HG02938 (cell line): ENCODE data around the gene EPB41L2.
"Not testable (repeated sequence)": the region's sequence is repeated elsewhere in the genome, so short reads cannot be mapped to it uniquely, and the experiment has no call there.

Experiments
- ATAC-seq: cut with Tn5 transposase; IDR thresholded peaks from one replicate; pipeline ENCODE4 v1.9.1; 2021; ENCODE audit warnings: mild to moderate bottlenecking, moderate library complexity; ENCODE audit not compliant: unreplicated experiment

The EPB41L2 gene

DNA sequence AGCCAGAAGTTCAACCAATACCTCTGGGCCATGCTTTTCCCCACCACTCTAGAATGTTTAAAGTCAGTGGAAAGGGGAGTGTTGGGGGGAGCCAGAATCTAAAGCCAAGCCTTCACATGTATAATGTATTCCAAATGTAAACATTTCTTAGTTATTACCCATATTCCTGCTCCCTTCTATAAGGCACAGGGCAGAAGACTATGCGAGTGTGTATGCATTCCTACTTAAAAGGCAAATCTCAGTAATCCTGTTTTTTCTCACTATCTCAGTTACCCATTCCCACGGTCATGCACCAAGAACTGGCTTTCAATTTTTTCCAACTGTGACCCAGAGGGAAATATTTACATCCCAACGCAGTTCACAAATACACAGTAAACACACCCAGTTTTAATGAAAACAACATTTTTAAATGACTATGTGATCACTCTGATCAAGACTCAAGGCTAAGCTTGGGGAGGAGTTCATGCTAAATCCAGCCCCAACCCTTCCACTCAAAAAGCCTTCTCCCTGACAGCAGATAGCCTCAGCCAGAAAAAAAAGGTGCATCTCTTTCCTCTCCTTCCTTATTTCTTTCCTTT, 57.5 kb downstream of the EPB41L2 start:
- no peak for ATAC-seq

- no peak for ATAC-seq
Measured at GRCh38 chr6:131004936-131005335, 58.1 kb downstream of the EPB41L2 start.

- no peak for ATAC-seq
Measured at GRCh38 chr6:131004387-131004755, 58.7 kb downstream of the EPB41L2 start.

- no peak for ATAC-seq
Measured at GRCh38 chr6:131003488-131004386, 59.3 kb downstream of the EPB41L2 start.

GRCh38 chr6:131002661-131002980, 60.4 kb downstream of the EPB41L2 start:
- ATAC-seq, result no peak

GRCh38 chr6:131001945-131002660, 60.9 kb downstream of the EPB41L2 start:
- ATAC-seq, result no peak

DNA sequence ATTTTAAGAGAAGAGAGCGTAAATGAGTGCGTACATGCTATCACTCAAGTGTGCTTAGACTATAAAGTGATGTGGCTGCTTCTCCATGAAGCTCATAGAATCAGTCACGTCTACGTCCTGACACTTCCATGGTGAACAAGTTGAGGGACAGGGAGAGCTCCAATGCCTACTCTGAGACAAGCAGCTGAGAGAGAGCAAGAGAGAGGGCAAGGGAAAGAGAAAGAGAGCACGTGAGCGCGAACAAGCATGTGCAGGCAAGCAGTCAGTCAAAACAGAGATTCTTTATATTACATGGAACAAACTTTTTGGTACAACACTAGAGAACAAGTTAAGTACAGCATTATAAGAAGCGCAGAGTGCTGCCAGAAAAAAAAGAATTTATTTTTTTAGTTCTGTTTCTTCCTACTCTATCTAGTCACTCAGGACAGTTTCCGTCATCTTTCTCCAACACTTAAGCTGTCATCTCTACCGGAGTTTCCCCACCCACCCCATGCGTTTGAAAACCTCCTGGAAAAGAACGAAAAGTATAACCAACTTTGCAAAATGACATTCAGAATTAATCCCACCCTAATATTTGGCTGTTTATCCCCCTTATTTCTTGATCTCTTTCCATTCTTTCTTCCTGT, 61.8 kb downstream of the EPB41L2 start:
- ATAC-seq, result no peak

DNA sequence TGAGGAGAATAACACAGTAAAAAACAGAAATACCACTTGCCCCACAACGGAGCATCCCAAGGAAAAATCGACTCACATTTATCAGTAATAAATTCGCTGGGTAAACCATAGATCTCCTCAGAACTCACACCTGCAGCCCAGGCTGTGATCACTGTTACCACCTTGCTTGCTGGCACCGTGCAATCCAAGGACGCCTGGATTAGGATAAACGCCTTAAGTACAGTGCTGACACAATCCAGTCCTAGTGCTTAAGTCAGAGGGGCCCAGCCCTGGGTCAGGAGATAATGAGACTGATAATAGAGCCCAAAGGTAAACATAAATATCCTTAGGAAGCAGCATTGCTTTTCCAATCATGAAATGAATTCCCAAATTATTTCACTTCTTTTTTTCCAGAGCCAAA, 62.5 kb downstream of the EPB41L2 start:
- no peak for ATAC-seq

DNA sequence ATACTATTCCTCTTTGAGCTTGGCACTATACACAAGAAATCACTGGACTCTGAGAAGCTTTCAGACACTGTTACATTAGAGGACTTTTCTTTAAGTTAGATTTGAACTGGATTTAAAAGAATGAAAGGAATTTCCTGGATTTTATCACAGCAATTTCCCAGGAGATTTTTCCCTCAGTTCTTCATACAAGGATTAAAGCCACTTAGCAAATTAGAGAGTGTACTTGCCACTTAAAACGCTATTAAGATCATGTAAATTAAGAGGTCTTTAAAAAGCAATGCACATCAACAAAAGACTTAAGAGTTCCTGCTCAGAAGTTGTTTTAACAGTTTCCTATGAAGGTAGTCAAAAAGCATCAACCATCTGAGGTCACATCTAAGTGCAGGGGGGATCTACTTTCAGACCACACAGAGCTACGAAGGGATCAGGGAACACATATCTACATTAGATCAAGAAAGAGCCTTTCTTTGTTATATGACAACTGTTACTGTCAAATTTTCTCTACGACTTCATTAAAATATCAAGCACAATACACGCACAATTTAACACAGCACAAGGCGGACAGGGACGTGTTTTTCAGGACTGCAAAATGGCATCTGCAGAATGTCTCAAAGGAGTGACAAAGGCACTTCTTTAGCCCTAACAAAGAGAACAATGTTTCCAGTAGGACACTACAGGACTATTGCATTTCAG, 65.8 kb downstream of the EPB41L2 start:
- no peak for ATAC-seq

DNA sequence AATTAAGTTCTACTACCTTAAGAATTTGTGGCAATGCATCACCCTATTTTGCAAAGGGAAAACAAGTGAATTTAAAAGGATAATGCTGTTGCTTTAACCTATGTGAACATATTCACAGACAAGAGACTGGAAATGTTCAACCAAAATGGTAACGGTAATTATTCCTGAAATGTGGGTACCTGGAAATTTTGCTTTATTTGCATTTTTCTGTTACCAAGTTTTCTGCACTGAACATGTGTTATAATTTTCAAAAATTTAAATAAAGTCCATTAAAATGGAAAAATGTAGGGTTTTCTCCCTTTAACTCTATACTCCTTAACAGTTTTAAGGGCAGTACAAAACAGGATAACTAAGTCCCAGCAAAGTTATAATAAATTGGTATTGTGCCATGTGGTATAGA, 66.4 kb downstream of the EPB41L2 start:
- no peak for ATAC-seq

- ATAC-seq, result no peak
Measured at GRCh38 chr6:130995783-130996447, 67.1 kb downstream of the EPB41L2 start.

DNA sequence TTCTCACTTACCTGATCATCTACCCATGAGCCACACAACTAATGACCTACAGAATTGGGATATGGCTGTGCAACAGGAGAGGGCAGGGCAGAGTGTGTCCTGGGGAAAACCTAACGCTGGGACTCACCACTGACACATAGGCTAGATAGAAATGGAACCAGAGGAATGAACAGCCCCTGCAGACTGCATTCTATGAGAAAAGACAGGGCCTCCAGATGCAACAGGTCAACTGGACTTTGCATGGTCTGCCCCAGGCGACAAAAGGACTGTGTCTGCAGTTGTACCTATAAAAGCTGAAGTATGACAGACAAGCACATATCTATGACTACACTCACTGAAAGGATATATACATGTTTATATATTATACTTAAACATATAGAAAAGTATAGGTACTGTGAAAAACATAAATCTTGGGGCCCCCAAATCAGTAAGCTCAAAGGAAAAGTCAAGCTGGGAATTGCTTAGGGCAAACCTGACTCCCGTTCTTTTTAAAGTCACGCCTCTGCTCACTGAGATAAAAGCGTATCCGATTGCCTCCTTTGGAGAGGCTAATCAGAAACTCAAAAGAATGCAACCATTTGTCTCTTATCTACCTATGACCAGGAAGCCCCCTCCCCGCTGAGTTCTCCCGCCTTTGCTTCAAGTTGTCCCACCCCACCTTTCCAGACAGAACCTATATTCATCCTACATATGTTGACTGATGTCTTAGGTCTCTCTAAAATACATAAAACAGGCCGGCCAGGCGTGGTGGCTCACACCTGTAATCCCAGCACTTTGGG, 68.5 kb downstream of the EPB41L2 start:
- ATAC-seq, result no peak

- ATAC-seq, result no peak
Measured at GRCh38 chr6:130993292-130993765, 69.7 kb downstream of the EPB41L2 start.

DNA sequence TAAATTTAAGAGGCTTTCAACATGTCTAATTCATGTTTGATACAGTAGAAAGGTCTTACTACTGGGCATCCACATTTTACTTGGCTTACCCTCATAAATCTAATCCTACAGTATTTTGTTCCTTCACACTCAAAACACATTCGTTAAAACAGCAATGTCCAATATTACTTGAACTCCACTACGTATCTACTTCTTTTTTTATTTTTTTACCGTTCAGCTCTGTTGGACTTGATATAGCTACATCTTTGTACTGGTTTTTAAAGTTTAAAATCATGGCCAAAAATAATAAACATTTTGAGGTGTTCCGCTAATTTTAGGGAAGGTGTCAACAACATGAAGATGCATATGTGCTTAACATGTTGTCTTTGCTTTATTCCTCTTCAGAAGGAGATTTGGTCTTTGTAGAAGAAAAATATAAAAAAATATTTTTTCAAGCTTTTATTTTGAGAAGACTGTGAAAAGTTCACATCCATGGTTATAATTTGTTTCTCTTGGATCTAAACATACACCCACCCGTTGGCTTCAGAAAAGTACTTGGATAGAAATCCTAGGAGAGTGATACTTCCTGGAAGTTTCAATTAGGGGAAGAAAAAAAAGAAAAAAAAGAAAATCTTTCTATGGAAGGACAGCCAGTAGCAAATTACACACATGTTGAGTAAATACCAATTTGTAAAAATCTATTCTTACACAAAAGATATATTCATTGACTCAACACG, 71.5 kb downstream of the EPB41L2 start:
- ATAC-seq, result no peak

GRCh38 chr6:130987539-130987938, 75.5 kb downstream of the EPB41L2 start:
- ATAC-seq, result not testable (repeated sequence)

- no peak for ATAC-seq
Measured at GRCh38 chr6:130985115-130985514, 77.9 kb downstream of the EPB41L2 start.

DNA sequence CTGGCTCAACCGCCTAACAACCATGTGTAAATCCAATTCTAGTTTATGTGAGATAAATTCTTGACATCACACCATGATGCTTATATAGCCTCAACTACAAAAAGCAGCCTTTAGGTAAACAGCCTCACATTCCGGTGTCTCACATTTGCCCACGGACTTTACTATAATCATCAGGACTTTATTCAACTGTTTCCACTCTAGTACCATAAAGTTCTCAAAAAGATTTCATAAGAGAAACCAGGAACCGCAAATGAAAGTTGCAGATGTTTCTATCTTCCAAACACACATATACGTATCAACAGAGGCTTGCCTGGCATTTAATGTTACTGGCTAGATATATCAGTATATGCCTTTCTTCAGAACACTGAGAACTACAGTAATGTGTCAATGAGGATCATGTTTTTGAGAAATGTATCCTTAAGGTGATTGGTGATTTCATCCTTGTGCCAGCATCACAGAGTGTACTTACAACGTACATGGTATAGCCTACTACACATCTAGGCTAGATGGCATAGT, 80.0 kb downstream of the EPB41L2 start:
- no peak for ATAC-seq

DNA sequence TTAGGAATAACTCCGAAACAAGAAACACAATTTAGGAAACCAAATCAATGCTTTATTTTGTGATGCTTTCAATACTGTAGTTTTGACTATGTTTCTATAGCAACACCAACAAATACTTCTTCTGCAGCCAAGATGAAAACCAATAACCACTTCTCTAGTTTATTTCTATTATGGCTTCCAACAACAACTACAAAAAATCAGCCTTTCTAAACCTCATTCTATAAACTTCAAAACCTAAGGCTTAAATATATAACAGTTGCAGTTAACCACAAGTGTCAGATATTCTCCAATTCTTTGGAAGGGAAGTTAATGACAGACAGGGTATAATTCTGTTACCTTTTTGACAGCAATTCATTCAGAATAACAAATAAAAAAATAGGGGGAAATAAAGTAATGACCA, 80.9 kb downstream of the EPB41L2 start:
- ATAC-seq, result peak; percentile 46

DNA sequence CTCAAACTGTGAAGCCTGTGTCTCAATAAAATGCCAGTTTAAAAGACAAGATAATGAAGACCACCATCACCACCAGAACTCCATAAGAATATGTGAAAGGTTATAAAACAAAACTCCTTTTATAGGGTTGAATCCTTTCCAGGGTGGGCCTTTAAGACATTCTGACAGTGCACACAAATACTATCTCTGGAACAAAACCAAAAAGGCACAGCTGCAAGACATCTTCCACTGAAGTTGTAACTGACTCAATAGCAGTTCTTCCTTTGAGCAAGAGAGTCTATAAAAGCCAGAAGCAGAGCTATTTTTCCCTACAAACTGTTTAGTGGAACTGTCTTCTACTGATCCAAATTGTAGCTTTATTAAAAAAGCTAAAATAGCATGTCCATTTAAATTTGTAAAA, 81.6 kb downstream of the EPB41L2 start:
- ATAC-seq, result no peak
